HL-60/S4 treated with retinoic acid at 250 ng/mL for 4 days and 3 days (cell line): ENCODE data around the gene TERT.
"Not testable (repeated sequence)": the region's sequence is repeated elsewhere in the genome, so short reads cannot be mapped to it uniquely, and the experiment has no call there.

Source experiments
- in situ Hi-C: fragments of 300-500 bp; cut with MboI; formaldehyde crosslinking; loops from 2 replicates; pipeline ENCODE4 v1.7.0; 2022; ENCODE audit warnings: low sequenced_read_pairs

Gene TERT

GRCh38 chr5:1331861-1332405 is 37.1 kb upstream of the TERT start:
- in situ Hi-C loops, result no loop called here

- in situ Hi-C loops, result no loop called here
Observed at GRCh38 chr5:1330847-1331831, 36.3 kb upstream of the TERT start.

GRCh38 chr5:1330146-1330846 is 35.4 kb upstream of the TERT start:
- in situ Hi-C loops, result no loop called here

- in situ Hi-C loops, result no loop called here
Observed at GRCh38 chr5:1329111-1329579, 34.3 kb upstream of the TERT start.

GRCh38 chr5:1328237-1329110 is 33.6 kb upstream of the TERT start:
- in situ Hi-C loops, result not testable (repeated sequence)

- in situ Hi-C loops, result not testable (repeated sequence)
Observed at GRCh38 chr5:1326901-1327756, 32.3 kb upstream of the TERT start.

- in situ Hi-C loops, result not testable (repeated sequence)
Observed at GRCh38 chr5:1326532-1326875, 31.6 kb upstream of the TERT start.

- in situ Hi-C loops, result no loop called here
Observed at GRCh38 chr5:1325870-1326531, 31.1 kb upstream of the TERT start.

DNA sequence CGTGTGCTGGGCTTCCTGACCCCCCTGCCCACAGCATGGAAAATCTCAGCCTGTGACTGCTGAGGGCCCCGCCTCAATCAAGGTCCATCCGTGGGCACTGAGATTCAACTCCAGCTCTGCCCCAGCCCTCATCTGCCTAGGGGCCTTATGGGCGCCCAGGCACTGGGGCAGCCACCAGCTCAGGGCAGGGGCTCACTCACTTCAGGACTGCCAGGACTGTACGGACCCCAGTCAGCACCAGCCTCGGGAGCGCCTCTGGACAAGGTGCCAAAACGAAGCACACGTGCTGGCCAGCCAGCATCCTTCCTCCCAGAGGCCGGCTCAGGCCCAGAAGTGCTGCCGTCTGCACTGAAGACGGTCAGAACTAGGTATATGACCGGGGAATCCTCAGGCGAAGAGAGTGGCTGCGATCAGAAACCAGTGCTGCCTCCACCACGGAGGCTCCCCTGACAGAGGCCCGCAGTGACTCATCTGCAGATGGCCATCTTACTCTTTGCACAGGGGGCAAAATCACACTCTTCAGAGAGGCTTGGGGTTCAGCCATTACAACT is 30.4 kb upstream of the TERT start:
- in situ Hi-C loops, result no loop called here

DNA sequence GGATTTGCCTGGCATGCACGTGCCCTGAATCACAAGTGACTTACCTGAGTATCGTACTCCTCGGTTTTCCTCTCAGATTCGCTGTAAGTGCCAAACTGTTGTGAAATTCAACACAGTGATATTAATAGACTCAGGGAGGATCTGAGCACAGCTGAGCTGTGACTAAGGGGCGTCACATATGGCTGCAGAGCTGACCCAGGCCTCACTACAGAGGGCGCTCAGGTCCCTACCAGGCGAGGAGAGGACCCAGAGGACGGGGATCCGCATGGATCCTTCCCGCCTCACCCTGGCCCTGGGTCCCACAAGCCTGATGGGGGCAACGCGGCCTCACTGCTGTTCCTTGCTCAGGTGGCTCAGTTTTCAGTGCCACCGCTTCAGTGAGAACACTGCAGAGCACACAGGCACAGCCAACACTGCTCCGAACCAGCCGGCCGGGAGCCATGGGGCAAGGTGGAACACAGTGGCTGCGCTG is 29.9 kb upstream of the TERT start:
- in situ Hi-C loops, result no loop called here

DNA sequence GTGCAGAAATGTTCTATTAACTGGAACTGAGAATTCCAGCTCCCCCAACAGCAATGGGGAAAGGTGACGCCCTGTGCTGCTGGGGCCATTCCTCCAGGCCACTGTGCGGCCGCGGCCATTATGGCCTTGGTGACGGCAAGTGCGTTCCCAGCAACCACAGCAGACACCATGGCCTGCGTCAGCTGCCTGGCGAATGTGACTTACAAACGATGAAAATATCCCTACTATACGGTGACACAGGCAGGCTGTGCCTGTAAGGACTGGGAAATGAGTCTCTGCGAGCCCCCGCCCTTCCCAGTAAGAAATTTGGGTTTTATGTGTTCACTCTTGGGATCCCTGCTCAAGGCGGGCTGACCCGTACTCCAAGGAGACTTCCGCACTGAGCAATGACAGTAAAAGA is 29.4 kb upstream of the TERT start:
- in situ Hi-C loops, result no loop called here

DNA sequence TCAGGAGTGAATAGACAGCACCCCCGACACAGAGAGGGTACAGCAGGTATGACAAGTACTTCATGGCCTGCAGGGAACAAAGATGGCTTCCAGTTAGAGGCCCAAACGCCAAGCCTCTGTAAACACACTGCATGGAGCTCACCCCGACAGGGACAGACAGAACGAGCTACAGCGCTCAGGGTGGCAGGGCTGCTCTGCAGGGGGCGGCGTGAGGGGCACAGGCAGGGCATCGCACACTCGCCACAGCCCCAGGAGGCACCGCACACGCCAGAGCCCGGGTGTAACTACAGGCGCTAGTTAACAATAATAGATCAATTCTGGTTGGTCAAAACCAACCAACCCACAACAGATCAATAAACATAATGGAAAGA is 28.9 kb upstream of the TERT start:
- in situ Hi-C loops, result no loop called here

GRCh38 chr5:1322955-1323802 is 28.3 kb upstream of the TERT start:
- in situ Hi-C loops, result no loop called here

DNA sequence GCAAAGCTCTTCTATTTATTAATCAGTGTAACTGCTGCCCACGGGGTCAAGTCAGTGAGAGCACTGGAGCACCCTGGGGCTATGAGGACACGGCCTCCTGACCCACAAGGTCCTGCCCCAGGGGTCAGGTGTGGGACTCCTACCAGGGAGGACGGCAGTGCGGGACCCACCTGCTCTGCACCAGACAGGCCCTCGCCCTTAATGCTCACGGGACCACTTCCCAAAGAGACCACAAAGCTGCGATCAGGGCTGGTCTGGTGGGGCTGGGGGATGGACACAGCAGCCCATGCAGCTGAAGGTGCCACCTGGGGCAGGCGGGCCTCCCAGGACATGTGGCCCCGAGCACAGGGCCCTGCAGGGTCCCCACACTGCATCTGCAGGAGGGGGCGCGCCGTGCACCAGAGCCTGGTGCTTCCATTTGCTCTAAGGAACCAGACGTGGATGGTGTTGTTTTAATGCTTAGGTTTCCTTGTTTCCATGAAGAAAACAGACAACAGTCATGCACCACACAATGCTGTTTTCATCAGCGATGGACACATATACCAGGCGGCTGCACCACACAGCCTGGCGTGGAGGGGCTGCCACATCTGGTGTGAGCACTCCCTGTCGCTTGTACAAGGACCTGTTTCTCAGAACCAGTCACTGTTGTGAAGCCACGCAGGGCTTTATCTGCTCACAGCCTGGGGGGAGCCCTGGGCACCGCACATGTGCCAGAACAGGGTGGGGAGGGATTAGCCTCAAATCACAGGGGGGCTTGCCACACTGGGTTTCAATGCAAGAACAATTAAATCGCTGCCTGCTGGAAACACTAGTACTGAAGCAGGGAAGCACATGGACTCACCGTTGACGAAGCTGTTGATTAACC is 27.4 kb upstream of the TERT start:
- in situ Hi-C loops, result no loop called here

GRCh38 chr5:1321576-1321975 is 26.7 kb upstream of the TERT start:
- in situ Hi-C loops, result no loop called here

GRCh38 chr5:1320436-1321344 is 25.8 kb upstream of the TERT start:
- in situ Hi-C loops, result no loop called here
